ENCODE results near the gene SOCS7.
"Not testable (repeated sequence)": the region's sequence is repeated elsewhere in the genome, so short reads cannot be mapped to it uniquely, and the experiment has no call there.

The SOCS7 gene

GRCh38 chr17:38421871-38422827, 70.5 kb downstream of the SOCS7 start:
- peak; percentile 69 for DNase-seq

- no peak for DNase-seq
Measured at GRCh38 chr17:38424297-38424972, 72.8 kb downstream of the SOCS7 start.

- DNase-seq = no peak
Measured at GRCh38 chr17:38425031-38425430, 73.4 kb downstream of the SOCS7 start.

- no peak for DNase-seq
Measured at GRCh38 chr17:38425744-38426143, 74.1 kb downstream of the SOCS7 start.

GRCh38 chr17:38426441-38426840, 74.8 kb downstream of the SOCS7 start:
- DNase-seq = no peak

- no peak for DNase-seq
Measured at GRCh38 chr17:38427160-38427949, 75.7 kb downstream of the SOCS7 start.

- no peak for DNase-seq
Measured at GRCh38 chr17:38428112-38428642, 76.5 kb downstream of the SOCS7 start, which contains the start of gene ARHGAP23. TSS of gene ARHGAP23 (plus strand) at chr17:38428464. CDS start at chr17:38428486, 22 bp downstream.

GRCh38 chr17:38428643-38429371, 77.2 kb downstream of the SOCS7 start:
- no peak for DNase-seq

- DNase-seq = no peak
Measured at GRCh38 chr17:38429476-38430100, 77.9 kb downstream of the SOCS7 start.

- DNase-seq = no peak
Measured at GRCh38 chr17:38430316-38430715, 78.7 kb downstream of the SOCS7 start.

GRCh38 chr17:38430822-38431221, 79.2 kb downstream of the SOCS7 start:
- DNase-seq = no peak

- no peak for DNase-seq
Measured at GRCh38 chr17:38431346-38432145, 79.9 kb downstream of the SOCS7 start.

GRCh38 chr17:38434178-38434665, 82.6 kb downstream of the SOCS7 start:
- DNase-seq = no peak

GRCh38 chr17:38435795-38436194, 84.2 kb downstream of the SOCS7 start:
- no peak for DNase-seq

- DNase-seq = no peak
Measured at GRCh38 chr17:38436386-38436785, 84.7 kb downstream of the SOCS7 start.

GRCh38 chr17:38437313-38437712, 85.7 kb downstream of the SOCS7 start:
- DNase-seq = not testable (repeated sequence)

- DNase-seq = peak; percentile 88
Measured at GRCh38 chr17:38439436-38439835, 87.8 kb downstream of the SOCS7 start.

GRCh38 chr17:38440614-38441397, 89.2 kb downstream of the SOCS7 start:
- no peak for DNase-seq

- no peak for DNase-seq
Measured at GRCh38 chr17:38441429-38442061, 89.9 kb downstream of the SOCS7 start.
